ENCODE data around the gene SYT12.

DNA sequence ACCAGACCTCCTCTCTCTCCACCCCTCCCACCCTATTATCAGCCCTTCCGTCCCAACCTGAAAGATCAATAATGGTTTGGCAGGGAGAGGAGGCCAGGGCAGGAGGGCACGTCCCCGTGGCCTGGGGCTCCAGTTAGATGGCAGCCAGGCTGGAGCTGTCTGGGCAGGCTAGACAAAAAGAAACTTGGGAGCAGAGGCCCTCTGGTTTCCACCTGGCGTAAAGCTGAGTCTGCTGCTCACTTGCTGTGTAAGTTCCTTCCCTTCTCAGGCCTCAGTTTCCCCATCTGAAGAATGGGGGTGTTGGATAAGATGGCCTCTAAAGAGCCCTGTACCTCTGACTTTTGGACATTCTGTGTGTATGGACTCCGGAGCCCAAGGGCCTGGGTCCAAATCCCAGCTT lies 30.0 kb downstream of the SYT12 start:
- TF ChIP-seq, protein P1, sequence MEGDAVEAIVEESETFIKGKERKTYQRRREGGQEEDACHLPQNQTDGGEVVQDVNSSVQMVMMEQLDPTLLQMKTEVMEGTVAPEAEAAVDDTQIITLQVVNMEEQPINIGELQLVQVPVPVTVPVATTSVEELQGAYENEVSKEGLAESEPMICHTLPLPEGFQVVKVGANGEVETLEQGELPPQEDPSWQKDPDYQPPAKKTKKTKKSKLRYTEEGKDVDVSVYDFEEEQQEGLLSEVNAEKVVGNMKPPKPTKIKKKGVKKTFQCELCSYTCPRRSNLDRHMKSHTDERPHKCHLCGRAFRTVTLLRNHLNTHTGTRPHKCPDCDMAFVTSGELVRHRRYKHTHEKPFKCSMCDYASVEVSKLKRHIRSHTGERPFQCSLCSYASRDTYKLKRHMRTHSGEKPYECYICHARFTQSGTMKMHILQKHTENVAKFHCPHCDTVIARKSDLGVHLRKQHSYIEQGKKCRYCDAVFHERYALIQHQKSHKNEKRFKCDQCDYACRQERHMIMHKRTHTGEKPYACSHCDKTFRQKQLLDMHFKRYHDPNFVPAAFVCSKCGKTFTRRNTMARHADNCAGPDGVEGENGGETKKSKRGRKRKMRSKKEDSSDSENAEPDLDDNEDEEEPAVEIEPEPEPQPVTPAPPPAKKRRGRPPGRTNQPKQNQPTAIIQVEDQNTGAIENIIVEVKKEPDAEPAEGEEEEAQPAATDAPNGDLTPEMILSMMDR (conservative IDR thresholded peaks at IDR 0.05; ENCODE audit: low read depth, low read length), result no peak
- TF ChIP-seq MXI1 (IDR thresholded peaks at IDR 0.05; ENCODE audit: borderline replicate concordance, low read depth, low read length) (no peak), BHLHE40 (IDR thresholded peaks at IDR 0.05; ENCODE audit: low read depth, low read length) (no peak), RAD21 (IDR thresholded peaks at IDR 0.05; ENCODE audit: low read length) (no peak), MAFK (IDR thresholded peaks at IDR 0.05; ENCODE audit: low read depth, low read length) (no peak), FOS (IDR thresholded peaks at IDR 0.05; ENCODE audit: low read depth, low read length) (no peak), POLR2A (IDR thresholded peaks at IDR 0.05; ENCODE audit: low read depth, low read length) (no peak), CHD1 (IDR thresholded peaks at IDR 0.05; ENCODE audit: low read depth, low read length) (no peak), RFX5 (IDR thresholded peaks at IDR 0.05; ENCODE audit: low read depth, low read length) (no peak)
- TF ChIP-seq, protein P2, sequence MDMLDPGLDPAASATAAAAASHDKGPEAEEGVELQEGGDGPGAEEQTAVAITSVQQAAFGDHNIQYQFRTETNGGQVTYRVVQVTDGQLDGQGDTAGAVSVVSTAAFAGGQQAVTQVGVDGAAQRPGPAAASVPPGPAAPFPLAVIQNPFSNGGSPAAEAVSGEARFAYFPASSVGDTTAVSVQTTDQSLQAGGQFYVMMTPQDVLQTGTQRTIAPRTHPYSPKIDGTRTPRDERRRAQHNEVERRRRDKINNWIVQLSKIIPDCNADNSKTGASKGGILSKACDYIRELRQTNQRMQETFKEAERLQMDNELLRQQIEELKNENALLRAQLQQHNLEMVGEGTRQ (IDR thresholded peaks at IDR 0.05; ENCODE audit: low read depth, low read length), result no peak
- TF ChIP-seq, protein P3, sequence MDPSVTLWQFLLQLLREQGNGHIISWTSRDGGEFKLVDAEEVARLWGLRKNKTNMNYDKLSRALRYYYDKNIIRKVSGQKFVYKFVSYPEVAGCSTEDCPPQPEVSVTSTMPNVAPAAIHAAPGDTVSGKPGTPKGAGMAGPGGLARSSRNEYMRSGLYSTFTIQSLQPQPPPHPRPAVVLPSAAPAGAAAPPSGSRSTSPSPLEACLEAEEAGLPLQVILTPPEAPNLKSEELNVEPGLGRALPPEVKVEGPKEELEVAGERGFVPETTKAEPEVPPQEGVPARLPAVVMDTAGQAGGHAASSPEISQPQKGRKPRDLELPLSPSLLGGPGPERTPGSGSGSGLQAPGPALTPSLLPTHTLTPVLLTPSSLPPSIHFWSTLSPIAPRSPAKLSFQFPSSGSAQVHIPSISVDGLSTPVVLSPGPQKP (IDR thresholded peaks at IDR 0.05; ENCODE audit: borderline replicate concordance, low read depth, low read length), result no peak
